SU-DHL-6 (cell line): ENCODE data around the gene COL26A1.

Experiments used
- H2AFZ ChIP-seq: fragments of 200-600 bp; sonication (generic); 2 replicates; pipeline ENCODE4 v1.6.1; 2014; ENCODE audit warnings: low read depth, mild to moderate bottlenecking, moderate library complexity, mixed read lengths, antibody characterized with exemption, low read length; ENCODE audit not compliant: severe bottlenecking
- H3F3A ChIP-seq: fragments of 200-600 bp; shearing (Covaris generic); 2 replicates; pipeline ENCODE4 v1.6.0; 2016; ENCODE audit warnings: antibody characterized with exemption, mild to moderate bottlenecking; ENCODE audit not compliant: insufficient read depth
- H3K27ac ChIP-seq: fragments of 200-600 bp; sonication (generic); 2 replicates; pipeline ENCODE4 v1.5.1; 2016; ENCODE audit warnings: low read depth, mild to moderate bottlenecking, low read length, moderate library complexity, mixed read lengths
- H3K27me3 ChIP-seq: fragments of 200-600 bp; sonication (generic), shearing (Covaris generic); 2 replicates; pipeline ENCODE4 v1.6.0; 2014; ENCODE audit warnings: mild to moderate bottlenecking, low read length
- H3K36me3 ChIP-seq: fragments of 200-600 bp; sonication (generic); 2 replicates; pipeline ENCODE4 v1.6.1; 2014; ENCODE audit warnings: mild to moderate bottlenecking, low read length, mixed read lengths
- H3K4me2 ChIP-seq: fragments of 300-600, 200-600 bp; shearing (Covaris generic), sonication (generic); 2 replicates; pipeline ENCODE4 v1.6.0; 2014; ENCODE audit warnings: low read length, low read depth, mild to moderate bottlenecking; ENCODE audit not compliant: poor library complexity, severe bottlenecking
- H3K4me3 ChIP-seq: fragments of 200-600 bp; sonication (generic); 2 replicates; pipeline ENCODE4 v1.5.1; 2014; ENCODE audit warnings: antibody characterized with exemption, low read length, mild to moderate bottlenecking, mixed read lengths; ENCODE audit not compliant: insufficient read depth, poor library complexity, severe bottlenecking
- H3K79me2 ChIP-seq: fragments of 200-600 bp; sonication (generic); 2 replicates; pipeline ENCODE4 v1.6.1; 2014; ENCODE audit warnings: mild to moderate bottlenecking, low read length, moderate library complexity; ENCODE audit not compliant: insufficient read depth
- H3K9ac ChIP-seq: fragments of 200-600 bp; sonication (generic); 2 replicates; pipeline ENCODE4 v1.7.0; 2014; ENCODE audit warnings: mild to moderate bottlenecking, low read length
- H3K9me2 ChIP-seq: fragments of 200-600 bp; sonication (generic); replicated peaks from 2 replicates; pipeline ENCODE4 v1.6.1; 2014; ENCODE audit warnings: low read length; ENCODE audit not compliant: insufficient read depth
- H3K9me3 ChIP-seq: fragments of 200-600 bp; sonication (generic); 2 replicates; pipeline ENCODE4 v1.6.1; 2014; ENCODE audit warnings: low read length, mixed read lengths; ENCODE audit not compliant: insufficient read depth
- H4K20me1 ChIP-seq: fragments of 200-600 bp; sonication (generic); 2 replicates; pipeline ENCODE4 v1.6.1; 2014; ENCODE audit warnings: low read depth, mild to moderate bottlenecking, antibody characterized with exemption, low read length, moderate library complexity, mixed read lengths
- CTCF ChIP-seq: fragments of 200-600 bp; sonication (generic); IDR thresholded peaks from one replicate; pipeline ENCODE4 v1.5.1; 2017; ENCODE audit warnings: antibody characterized with exemption, mild to moderate bottlenecking, low read length, moderate library complexity; ENCODE audit not compliant: insufficient read depth, poor library complexity, severe bottlenecking
- EZH2phosphoT487 ChIP-seq: fragments of 200-600 bp; sonication (generic), shearing (Covaris generic); conservative IDR thresholded peaks from 2 replicates; pipeline ENCODE4 v1.6.1; 2018; ENCODE audit warnings: mild to moderate bottlenecking, antibody characterized with exemption, low read length, moderate library complexity, mixed read lengths

COL26A1 gene

GRCh38 chr7:101537935-101538595 is 175.4 kb downstream of the COL26A1 start:
- Histone ChIP-seq H3K4me2 (no peak overlapping the region), H3K27me3 (no peaks in the 10 kb centered on the region), H3K4me3 (no peak overlapping the region)

GRCh38 chr7:101538596-101539459 is 176.2 kb downstream of the COL26A1 start:
- no peak overlapping the region for H3K27ac ChIP-seq
- no peak overlapping the region for H3K9ac ChIP-seq
- H3K4me2 ChIP-seq: no peak overlapping the region
- no peaks in the 10 kb centered on the region for H3K36me3 ChIP-seq
- H3K9me3 ChIP-seq: no peaks in the 10 kb centered on the region
- no peak overlapping the region for H3K4me3 ChIP-seq
- no peaks in the 10 kb centered on the region for H3K9me2 ChIP-seq
- TF ChIP-seq CTCF: peak; percentile 98
- TF ChIP-seq EZH2phosphoT487: no peak
- no peaks in the 10 kb centered on the region for H3K27me3 ChIP-seq
- no peaks in the 10 kb centered on the region for H4K20me1 ChIP-seq
- no peaks in the 10 kb centered on the region for H3F3A ChIP-seq
- no peaks in the 10 kb centered on the region for H3K79me2 ChIP-seq
- H2AFZ ChIP-seq: no peak overlapping the region

More at GRCh38 chr7:101537935-101538595, 175.4 kb downstream of the COL26A1 start:
- no peaks in the 10 kb centered on the region for H3K36me3 ChIP-seq
- H3F3A ChIP-seq: no peaks in the 10 kb centered on the region
- no peak overlapping the region for H3K9ac ChIP-seq
- H3K9me2 ChIP-seq: no peaks in the 10 kb centered on the region
- H3K79me2 ChIP-seq: no peaks in the 10 kb centered on the region
- no peaks in the 10 kb centered on the region for H3K9me3 ChIP-seq
- no peak for TF ChIP-seq CTCF
- TF ChIP-seq EZH2phosphoT487: no peak
- no peak overlapping the region for H2AFZ ChIP-seq
- no peak overlapping the region for H3K27ac ChIP-seq
- H4K20me1 ChIP-seq: no peaks in the 10 kb centered on the region

GRCh38 chr7:101539784-101540183 is 177.1 kb downstream of the COL26A1 start:
- H3K4me2 ChIP-seq: no peak overlapping the region
- H3K27ac ChIP-seq: no peak overlapping the region
- no peaks in the 10 kb centered on the region for H3K9me2 ChIP-seq
- H3K9me3 ChIP-seq: no peaks in the 10 kb centered on the region
- H4K20me1 ChIP-seq: no peaks in the 10 kb centered on the region
- no peak overlapping the region for H2AFZ ChIP-seq
- TF ChIP-seq CTCF (no peak), EZH2phosphoT487 (no peak)
- H3K79me2 ChIP-seq: no peaks in the 10 kb centered on the region
- H3K9ac ChIP-seq: no peak overlapping the region
- no peak overlapping the region for H3K4me3 ChIP-seq
- H3K27me3 ChIP-seq: no peaks in the 10 kb centered on the region
- H3K36me3 ChIP-seq: no peaks in the 10 kb centered on the region
- no peaks in the 10 kb centered on the region for H3F3A ChIP-seq
